HepG2 (cell line): ENCODE data around the gene SYTL1. TPM values are rescaled to one million over a fixed set of nuclear protein-coding genes. Genes with fewer than 3 reads are reported as not detected.

Source experiments
- ATAC-seq: fragments of 200-7000 bp; cut with Tn5 transposase; 3 replicates; pipeline ENCODE4 v1.9.1; 2020; ENCODE audit warnings: mild to moderate bottlenecking, moderate library complexity
- BruUV-seq: library from RNA; stranded (reverse); fragments of 400-500 nt; replicated peaks from 2 replicates; lab custom pipeline; 2021; lab: Mats Ljungman, UMichigan
- CTCF ChIA-PET: fragments of 300-600 bp; formaldehyde crosslinking; extraction: SDS; loops from one replicate; lab custom pipeline; 2021; ENCODE audit warnings: low total read pairs, inconsistent platforms, low intra/inter-chr PET ratio; lab: Yijun Ruan, JAX
- POLR2A ChIA-PET: fragments of 350-600 bp; sonication (Branson Sonifier 250); formaldehyde crosslinking; loops from one replicate; lab custom pipeline; 2020; ENCODE audit warnings: antibody characterized with exemption, inconsistent platforms; lab: Yijun Ruan, JAX
- DNase-seq: peaks from one replicate; pipeline ENCODE4 v3.0.0-alpha.2; 2015; ENCODE audit warnings: low spot score
- FAIRE-seq: peaks from 3 replicates; lab custom pipeline; 2011; peaks lifted over from hg19 to GRCh38; lab: Jason Lieb, UNC
- H2AFZ ChIP-seq: one replicate; pipeline ENCODE4 v1.6.1; 2011; ENCODE audit warnings: low read length, inconsistent platforms
- H3K27ac ChIP-seq: fragments of 300-600 bp; 3 replicates; pipeline ENCODE4 v1.8.0; 2011; ENCODE audit warnings: mixed run types, mild to moderate bottlenecking, mixed read lengths, low read length, inconsistent platforms; ENCODE audit not compliant: insufficient read depth; ENCODE audit errors: extremely low read length
- H3K27me3 ChIP-seq, 2 experiments: fragments of 200-600 bp in 1 of 2; 2 replicates in 1 of 2; 3 replicates in 1 of 2; pipeline versions ENCODE4 v1.6.0 to v1.8.0; 2011; ENCODE audit warnings: low read length in 2 of 2, mild to moderate bottlenecking in 2 of 2, moderate library complexity in 2 of 2, inconsistent platforms in 1 of 2; ENCODE audit not compliant: insufficient read depth in 2 of 2, control insufficient read depth in 1 of 2
- H3K36me3 ChIP-seq, 2 experiments: fragments of 200-600 bp in 1 of 2; replicated peaks in 1 of 2; 2 replicates in 1 of 2; 3 replicates in 1 of 2; pipeline versions ENCODE4 v1.5.1 to v1.8.0; 2011; ENCODE audit warnings: low read length in 2 of 2, inconsistent platforms in 1 of 2; ENCODE audit not compliant: insufficient read depth in 2 of 2, control insufficient read depth in 1 of 2
- H3K4me1 ChIP-seq: 2 replicates; pipeline ENCODE4 v1.5.1; 2012; ENCODE audit warnings: low read length, inconsistent platforms; ENCODE audit not compliant: insufficient read depth
- H3K4me2 ChIP-seq: 2 replicates; pipeline ENCODE4 v1.6.0; 2011; ENCODE audit warnings: low read depth, low read length, inconsistent platforms
- H3K4me3 ChIP-seq, 3 experiments: fragments of 200-600 bp in 1 of 3; sonication (generic), shearing (Covaris generic) in 1 of 3; replicated peaks in 1 of 3; 2 replicates each; pipeline ENCODE4 v1.5.1; 2011 to 2016; ENCODE audit warnings: low read length in 3 of 3, inconsistent platforms in 2 of 3, low read depth in 2 of 3, mild to moderate bottlenecking in 2 of 3, control low read depth in 1 of 3, mixed read lengths in 1 of 3; ENCODE audit not compliant: insufficient read depth in 1 of 3
- H3K79me2 ChIP-seq: one replicate; pipeline ENCODE4 v1.6.1; 2011; ENCODE audit warnings: low read length, inconsistent platforms; ENCODE audit not compliant: insufficient read depth
- H3K9ac ChIP-seq: 2 replicates; pipeline ENCODE4 v1.6.0; 2011; ENCODE audit warnings: mild to moderate bottlenecking, low read depth, low read length, inconsistent platforms; ENCODE audit not compliant: insufficient read depth
- H3K9me3 ChIP-seq: 2 replicates; pipeline ENCODE4 v1.5.1; 2012; ENCODE audit warnings: mild to moderate bottlenecking, low read length
- H4K20me1 ChIP-seq: 2 replicates; pipeline ENCODE4 v1.6.0; 2011; ENCODE audit warnings: inconsistent platforms, mild to moderate bottlenecking, low read length, moderate library complexity; ENCODE audit not compliant: insufficient read depth
- MAFF ChIP-seq: IDR thresholded peaks from 2 replicates; pipeline ENCODE4 v1.6.1; 2011; ENCODE audit warnings: low read depth, low read length, improper control_type of control experiment
- RCOR2 ChIP-seq: IDR thresholded peaks from 2 replicates; pipeline ENCODE4 v1.6.1; 2016; ENCODE audit warnings: missing biosample characterization, missing genetic modification reagents
- TOE1 ChIP-seq: sonication (generic); formaldehyde crosslinking; IDR thresholded peaks from 2 replicates; pipeline ENCODE4 v1.4.0; 2020; ENCODE audit warnings: mild to moderate bottlenecking, missing genetic modification reagents
- TOPORS ChIP-seq: sonication (generic); formaldehyde crosslinking; IDR thresholded peaks from 2 replicates; pipeline ENCODE4 v1.8.0; 2023; ENCODE audit warnings: mild to moderate bottlenecking, missing genetic modification reagents
- WIZ ChIP-seq: sonication (generic); formaldehyde crosslinking; IDR thresholded peaks from 2 replicates; pipeline ENCODE4 v1.5.1; 2020; ENCODE audit warnings: mild to moderate bottlenecking, missing genetic modification reagents
- ZC3H4 ChIP-seq: sonication (generic); formaldehyde crosslinking; IDR thresholded peaks from 2 replicates; pipeline ENCODE4 v1.4.0; 2020; ENCODE audit warnings: missing genetic modification reagents, borderline replicate concordance
- ZNF20 ChIP-seq: sonication (generic); formaldehyde crosslinking; IDR thresholded peaks from 2 replicates; pipeline ENCODE4 v1.4.0; 2020; ENCODE audit warnings: mild to moderate bottlenecking, moderate library complexity, missing genetic modification reagents
- ZNF280B ChIP-seq: sonication (generic); formaldehyde crosslinking; IDR thresholded peaks from 2 replicates; pipeline ENCODE4 v1.5.0; 2020; ENCODE audit warnings: missing genetic modification reagents, mild to moderate bottlenecking, borderline replicate concordance
- ZNF281 ChIP-seq: sonication (generic); formaldehyde crosslinking; IDR thresholded peaks from 2 replicates; pipeline ENCODE4 v1.4.0; 2020; ENCODE audit warnings: missing genetic modification reagents, borderline replicate concordance
- ZNF720 ChIP-seq: sonication (generic); formaldehyde crosslinking; IDR thresholded peaks from 2 replicates; pipeline ENCODE4 v1.4.0; 2020; ENCODE audit warnings: missing genetic modification reagents
- WGBS: methylation state at CpG from one replicate; pipeline ENCODE4 v1.1.6; 2017; ENCODE audit warnings: low lambda C conversion rate; 5-methylcytosine and 5-hydroxymethylcytosine counted together
- in situ Hi-C: cut with HindIII; loops from 2 replicates; pipeline ENCODE4 v1.10.0; 2017; ENCODE audit warnings: low pct_unique_long_range_greater_than_20kb; ENCODE audit not compliant: extremely low pct_ligation_motif_present
- intact Hi-C: fragments of 100-400 bp; cut with micrococcal nuclease; formaldehyde crosslinking; loops from one replicate; pipeline ENCODE4 v1.10.0; 2022; ENCODE audit not compliant: unreplicated experiment
- polyA plus RNA-seq, 8 experiments: library from polyadenylated mRNA; depleted of rRNA in 3 of 8; stranded (reverse) in 7 of 8; unstranded in 1 of 8; fragments of >200 nt; fragmentation: Illumina TruSeq in 4 of 8; extraction: Trizol in 4 of 8; gene quantifications; 2 replicates each; pipeline versions ENCODE4 v1.2.1 to v1.2.3, GENCODE V29; 2011 to 2016; ENCODE audit warnings: low read depth in 4 of 8, missing spikeins in 1 of 8, mixed read lengths in 1 of 8; ENCODE audit not compliant: insufficient read depth in 1 of 8
- total RNA-seq, 5 experiments: library from RNA; depleted of rRNA; stranded (reverse); fragments of >200 nt; fragmentation: Illumina TruSeq; extraction: Trizol; gene quantifications; 2 replicates each; pipeline ENCODE4 v1.2.3, GENCODE V29; 2016; ENCODE audit warnings: low read depth in 1 of 5

SYTL1 gene
- total and polyA plus RNA-seq, 2 of the 13 experiments (the other 11 are each of a cell fraction or from before 2014, with no cell fraction given), result 11.1 to 17.8 TPM

- TF ChIP-seq ZNF20 (CRISPR knock-in tag) (no peak), TOE1 (CRISPR knock-in tag) (no peak), ZC3H4 (no peak), ZNF720 (CRISPR knock-in tag) (no peak), ZNF280B (no peak), TOPORS (CRISPR knock-in tag) (no peak), WIZ (no peak)
These were observed 55.3 kb downstream of the SYTL1 start (continued) for GRCh38 chr1:27397110-27397509.

- no peaks in the 10 kb centered on the region for H3K79me2 ChIP-seq
- no peak overlapping the region for H3K9ac ChIP-seq
- ATAC-seq, result no peak
- TF ChIP-seq ZNF281 (CRISPR knock-in tag) (peak; percentile 37; the same call in 1 of the 2 replicates), MAFF (0 out of 2 replicates have a peak, but pooled peaks have one; percentile 3), RCOR2 (CRISPR knock-in tag) (no peak)
- TF ChIP-seq, all 625 proteins: peak for 2
- FAIRE-seq, result no peak
- Histone ChIP-seq H3K27me3 (0 out of 5 replicates have a peak, but pooled peaks cover 0 to 2% of the 10 kb centered on the region in 2 experiments), H3K36me3 (no peaks in the 10 kb centered on the region), H2AFZ (no peak overlapping the region), H4K20me1 (no peaks in the 10 kb centered on the region), H3K4me3 (no peak overlapping the region), H3K9me3 (no peaks in the 10 kb centered on the region), H3K27ac (no peak overlapping the region), H3K4me1 (peaks cover 12% of the 10 kb centered on the region; the same call in 1 of the 2 replicates), H3K4me2 (no peak overlapping the region)
- in situ Hi-C loops, result no loop called here
- DNase-seq, result no peak
- POLR2A ChIA-PET, result interaction anchor here (1.1 kb wide), 1 partner anchor 210 kb away, joined by 3 read pairs; no protein-coding TSS in a partner anchor
- CTCF ChIA-PET, result no interaction called here
- BruUV-seq, result no TSS peak
- intact Hi-C loops, result loop anchor here (10.0 kb wide), 1 partner anchor 267 kb away; no protein-coding TSS in a partner anchor
- 52% methylated on average over 5 of the region's 7 CpGs for WGBS
These were observed 55.9 kb downstream of the SYTL1 start for GRCh38 chr1:27397749-27398148.
